IMR-90 (cell line): Measurements from ENCODE around the gene C16orf90. TPM values are rescaled to one million over a fixed set of nuclear protein-coding genes. Genes with fewer than 3 reads are reported as not detected.

ENCODE experiments used
- ATAC-seq: fragments of 200-7000 bp; cut with Tn5 transposase; 2 replicates; pipeline ENCODE4 v1.9.1; 2020; ENCODE audit warnings: low read depth, mild to moderate bottlenecking, moderate library complexity
- BruUV-seq: library from RNA; stranded (reverse); fragments of 400-500 nt; replicated peaks from 2 replicates; lab custom pipeline; 2021; lab: Mats Ljungman, UMichigan
- CTCF ChIA-PET: fragments of 300-600 bp; formaldehyde crosslinking; extraction: SDS; loops from one replicate; lab custom pipeline; 2021; ENCODE audit warnings: antibody characterized with exemption; lab: Yijun Ruan, JAX
- POLR2A ChIA-PET: fragments of 300-600 bp; sonication (Branson Sonifier 250); formaldehyde crosslinking; loops from one replicate; lab custom pipeline; 2022; ENCODE audit warnings: antibody characterized with exemption; ENCODE audit not compliant: unreplicated experiment; lab: Charles Lee
- DNase-seq: peaks from one replicate; pipeline ENCODE4 v3.0.0; 2013
- H2AFZ ChIP-seq: replicated peaks from 2 replicates; pipeline ENCODE3; 2013; ENCODE audit warnings: low read length, mild to moderate bottlenecking; ENCODE audit not compliant: poor library complexity
- H2AK5ac ChIP-seq: 2 replicates; pipeline ENCODE4 v1.6.1; 2013; ENCODE audit warnings: low read depth, low read length, inconsistent platforms
- H2AK9ac ChIP-seq: replicated peaks from 2 replicates; pipeline ENCODE3; 2013; ENCODE audit warnings: mild to moderate bottlenecking, low read depth, low read length, moderate library complexity; ENCODE audit not compliant: poor library complexity
- H2BK120ac ChIP-seq: 2 replicates; pipeline ENCODE4 v1.6.1; 2013; ENCODE audit warnings: low read depth, low read length, inconsistent platforms
- H2BK15ac ChIP-seq: 3 replicates; pipeline ENCODE4 v1.6.1; 2013; ENCODE audit warnings: low read depth, low read length, inconsistent platforms
- H2BK20ac ChIP-seq: 2 replicates; pipeline ENCODE4 v1.6.1; 2013; ENCODE audit warnings: low read depth, mild to moderate bottlenecking, inconsistent platforms, low read length, moderate library complexity
- H2BK5ac ChIP-seq: 2 replicates; pipeline ENCODE4 v1.6.1; 2013; ENCODE audit warnings: mild to moderate bottlenecking, low read depth, low read length, inconsistent platforms; ENCODE audit not compliant: poor library complexity, severe bottlenecking
- H3K14ac ChIP-seq: replicated peaks from 2 replicates; pipeline ENCODE4 v1.6.1; 2013; ENCODE audit warnings: low read depth, low read length, inconsistent platforms
- H3K18ac ChIP-seq: 2 replicates; pipeline ENCODE4 v1.6.1; 2013; ENCODE audit warnings: low read depth, low read length, control low read depth
- H3K23ac ChIP-seq: 2 replicates; pipeline ENCODE4 v1.6.1; 2013; ENCODE audit warnings: low read depth, low read length, inconsistent platforms
- H3K27ac ChIP-seq: 2 replicates; pipeline ENCODE4 v1.5.1; 2013; ENCODE audit warnings: mild to moderate bottlenecking, control low read depth, low read length; ENCODE audit not compliant: insufficient read depth
- H3K27me3 ChIP-seq: 2 replicates; pipeline ENCODE4 v1.6.1; 2013; ENCODE audit warnings: low read length; ENCODE audit not compliant: control insufficient read depth, insufficient read depth
- H3K36me3 ChIP-seq: 2 replicates; pipeline ENCODE4 v1.6.1; 2013; ENCODE audit warnings: low read length, mixed read lengths; ENCODE audit not compliant: control insufficient read depth, insufficient read depth
- H3K4ac ChIP-seq: 2 replicates; pipeline ENCODE4 v1.6.1; 2013; ENCODE audit warnings: low read depth, low read length, inconsistent platforms
- H3K4me1 ChIP-seq: 2 replicates; pipeline ENCODE4 v1.6.1; 2013; ENCODE audit warnings: low read length, mixed read lengths; ENCODE audit not compliant: control insufficient read depth, insufficient read depth
- H3K4me2 ChIP-seq: 2 replicates; pipeline ENCODE4 v1.6.1; 2013; ENCODE audit warnings: low read depth, mild to moderate bottlenecking, control low read depth, low read length, moderate library complexity
- H3K4me3 ChIP-seq: 2 replicates; pipeline ENCODE4 v1.5.1; 2013; ENCODE audit warnings: low read depth, mild to moderate bottlenecking, control low read depth, low read length, moderate library complexity; ENCODE audit not compliant: insufficient read depth
- H3K56ac ChIP-seq: 2 replicates; pipeline ENCODE4 v1.6.1; 2013; ENCODE audit warnings: low read length, inconsistent platforms; ENCODE audit not compliant: insufficient read depth; ENCODE audit errors: extremely low read depth
- H3K79me1 ChIP-seq, 2 experiments: 2 replicates each; pipeline ENCODE4 v1.6.1; 2013; ENCODE audit warnings: low read length in 2 of 2, inconsistent platforms in 1 of 2, low read depth in 1 of 2
- H3K9ac ChIP-seq: 2 replicates; pipeline ENCODE4 v1.6.1; 2013; ENCODE audit warnings: low read depth, low read length, control low read depth
- H3K9me1 ChIP-seq: 2 replicates; pipeline ENCODE4 v1.6.1; 2013; ENCODE audit warnings: low read length, inconsistent platforms; ENCODE audit not compliant: insufficient read depth
- H3K9me3 ChIP-seq: 2 replicates; pipeline ENCODE4 v1.6.1; 2013; ENCODE audit warnings: low read length; ENCODE audit not compliant: control insufficient read depth, insufficient read depth
- H4K20me1 ChIP-seq: 2 replicates; pipeline ENCODE4 v1.6.1; 2013; ENCODE audit warnings: low read length, inconsistent platforms; ENCODE audit not compliant: insufficient read depth
- H4K5ac ChIP-seq: 2 replicates; pipeline ENCODE4 v1.6.1; 2013; ENCODE audit warnings: mild to moderate bottlenecking, low read depth, low read length, control low read depth
- H4K8ac ChIP-seq, 2 experiments: 2 replicates each; pipeline ENCODE4 v1.6.1; 2013; ENCODE audit warnings: low read depth in 2 of 2, low read length in 2 of 2, control low read depth in 1 of 2, inconsistent platforms in 1 of 2
- H4K91ac ChIP-seq: 2 replicates; pipeline ENCODE4 v1.6.1; 2013; ENCODE audit warnings: low read depth, low read length, inconsistent platforms; ENCODE audit not compliant: insufficient read depth
- CEBPB ChIP-seq: IDR thresholded peaks from 2 replicates; pipeline ENCODE4 v1.6.1; 2012; ENCODE audit warnings: low read depth, low read length, improper control_type of control experiment
- FOS ChIP-seq: fragments of 150-350 bp; IDR thresholded peaks from 2 replicates; pipeline ENCODE4 v1.6.1; 2016; ENCODE audit warnings: low read depth, low read length
- RFX5 ChIP-seq: IDR thresholded peaks from 2 replicates; pipeline ENCODE4 v1.8.0; 2012; ENCODE audit warnings: low read depth, mild to moderate bottlenecking, low read length, moderate library complexity
- USF2 ChIP-seq: fragments of 150-350 bp; IDR thresholded peaks from 2 replicates; pipeline ENCODE4 v1.6.1; 2017; ENCODE audit warnings: mild to moderate bottlenecking, antibody characterized with exemption, low read length, low read depth
- WGBS, 2 experiments: methylation state at CpG; one replicate each; pipeline versions ENCODE4 v1.1.5 to v1.1.7; 2013; ENCODE audit warnings: missing lambda C conversion rate in 2 of 2; ENCODE audit not compliant: insufficient read length in 1 of 2; ENCODE audit errors: extremely low coverage in 2 of 2; 5-methylcytosine and 5-hydroxymethylcytosine counted together
- dilution Hi-C: fragments of 300-500 bp; cut with HindIII; formaldehyde crosslinking; loops from one replicate; pipeline ENCODE4 v1.14.3; 2018; ENCODE audit warnings: low sequenced_read_pairs; ENCODE audit not compliant: unreplicated experiment
- in situ Hi-C: fragments of 300-500 bp; cut with MboI; formaldehyde crosslinking; loops from 3 replicates; pipeline ENCODE4 v1.14.3; 2019; ENCODE audit warnings: low sequenced_read_pairs, inconsistent platforms, mixed read lengths
- intact Hi-C: fragments of 100-400 bp; cut with micrococcal nuclease; formaldehyde crosslinking; loops from 2 replicates; pipeline ENCODE4 v1.10.0; 2022
- polyA plus RNA-seq, 3 experiments: library from polyadenylated mRNA; depleted of rRNA; stranded (reverse); fragments of >200 nt; gene quantifications; 2 replicates each; pipeline ENCODE4 v1.2.3, GENCODE V29; 2012; ENCODE audit warnings: low replicate concordance in 1 of 3
- total RNA-seq: library from RNA; depleted of rRNA; stranded (reverse); fragments of >200 nt; gene quantifications from 2 replicates; pipeline ENCODE4 v1.2.3, GENCODE V29; 2012

C16orf90 gene
- total and polyA plus RNA-seq, 2 of the 4 experiments (the other 2 are of a cell fraction), result not detected

- dilution Hi-C loops (no loop called here), intact Hi-C loops (loop anchor here (10.0 kb wide), 1 partner anchor 219 kb away; the partner anchor contains the start of gene ZNF263), in situ Hi-C loops (no loop called here)
- H3K9ac ChIP-seq, result no peak overlapping the region
- H3K4me2 ChIP-seq, result no peak overlapping the region
- no peak overlapping the region for H4K91ac ChIP-seq
- ChIA-PET POLR2A (no interaction called here), CTCF (no interaction called here)
- no peak overlapping the region for H4K8ac ChIP-seq
- H3K4me3 ChIP-seq, result no peak overlapping the region
- no peak for ATAC-seq
- no peaks in the 10 kb centered on the region; the same call in 1 of the 2 replicates for H4K20me1 ChIP-seq
- no peak overlapping the region for H3K14ac ChIP-seq
- H4K5ac ChIP-seq, result no peak overlapping the region
- TF ChIP-seq CEBPB (no peak), RFX5 (no peak), FOS (no peak), USF2 (no peak)
- H2BK120ac ChIP-seq, result no peak overlapping the region
- no peak overlapping the region; the same call in 1 of the 2 replicates for H3K23ac ChIP-seq
- H3K36me3 ChIP-seq, result peaks cover 13% of the 10 kb centered on the region
- H3K27ac ChIP-seq, result no peak overlapping the region
- no peak overlapping the region for H2BK5ac ChIP-seq
- peaks cover 12 to 24% of the 10 kb centered on the region in 2 experiments for H3K79me1 ChIP-seq
- no peak overlapping the region for H3K18ac ChIP-seq
- no TSS peak for BruUV-seq
- H3K4me1 ChIP-seq, result peaks cover 5% of the 10 kb centered on the region; the same call in 1 of the 2 replicates
- H2AK9ac ChIP-seq, result no peak overlapping the region
- no peak overlapping the region for H2AK5ac ChIP-seq
- no peak overlapping the region for H2AFZ ChIP-seq
- no peak overlapping the region for H3K4ac ChIP-seq
- no peak overlapping the region; the same call in 1 of the 2 replicates for H2BK20ac ChIP-seq
- no peaks in the 10 kb centered on the region for H3K9me3 ChIP-seq
- WGBS, 2 experiments, result no CpG with 5 or more reads among the region's 6 CpGs
- H2BK15ac ChIP-seq, result no peak overlapping the region
- H3K9me1 ChIP-seq, result peaks cover 4% of the 10 kb centered on the region
- DNase-seq, result no peak
- no peak overlapping the region for H3K56ac ChIP-seq
- H3K27me3 ChIP-seq, result no peaks in the 10 kb centered on the region
Observed at GRCh38 chr16:3503523-3503922, 8.2 kb upstream of the C16orf90 start.
